WTC11 (cell line): ENCODE data around the gene PLA1A. TPM values are rescaled to one million over a fixed set of nuclear protein-coding genes. Genes with fewer than 3 reads are reported as not detected.

Source experiments
- ATAC-seq: fragments of 200-7000 bp; cut with Tn5 transposase; 2 replicates; pipeline ENCODE4 v1.10.0; 2021; ENCODE audit warnings: mild to moderate bottlenecking, moderate library complexity
- CTCF ChIA-PET: fragments of 300-600 bp; sonication (Branson Sonifier 250); formaldehyde crosslinking; loops from one replicate; lab custom pipeline; 2021; ENCODE audit warnings: antibody characterized with exemption; lab: Charles Lee
- POLR2A ChIA-PET: fragments of 350-600 bp; sonication (Branson Sonifier 250); formaldehyde crosslinking; loops from one replicate; lab custom pipeline; 2021; ENCODE audit warnings: antibody characterized with exemption; lab: Charles Lee
- DNase-seq: peaks from one replicate; pipeline ENCODE4 v3.0.0; 2021; ENCODE audit warnings: low spot score
- H3K27ac Mint-ChIP-seq: 2 replicates; pipeline ENCODE4 v1.8.0; 2021; ENCODE audit warnings: mixed read lengths
- H3K27me3 Mint-ChIP-seq: 2 replicates; pipeline ENCODE4 v1.8.0; 2021; ENCODE audit warnings: low read depth, mild to moderate bottlenecking, moderate library complexity, mixed read lengths
- H3K36me3 Mint-ChIP-seq: 2 replicates; pipeline ENCODE4 v1.8.0; 2021; ENCODE audit warnings: mixed read lengths
- H3K4me1 Mint-ChIP-seq: 2 replicates; pipeline ENCODE4 v1.8.0; 2022; ENCODE audit warnings: mixed read lengths
- H3K4me3 Mint-ChIP-seq: 2 replicates; pipeline ENCODE4 v1.8.0; 2021; ENCODE audit warnings: mild to moderate bottlenecking, moderate library complexity, mixed read lengths
- H3K9me3 Mint-ChIP-seq: 2 replicates; pipeline ENCODE4 v1.8.0; 2021; ENCODE audit warnings: mixed read lengths
- ATF1 ChIP-seq: sonication (generic); formaldehyde crosslinking; IDR thresholded peaks from 2 replicates; pipeline ENCODE4 v1.8.1; 2023; ENCODE audit warnings: mild to moderate bottlenecking, moderate library complexity, missing genetic modification reagents
- ATF3 ChIP-seq: sonication (generic); formaldehyde crosslinking; conservative IDR thresholded peaks from 2 replicates; pipeline ENCODE4 v1.8.1; 2022; ENCODE audit warnings: mild to moderate bottlenecking, missing genetic modification reagents
- CDX4 ChIP-seq: fragments of 250-450 bp; sonication (Bioruptor Pico); IDR thresholded peaks from 2 replicates; pipeline ENCODE4 v1.9.0; 2021; ENCODE audit warnings: moderate library complexity, mild to moderate bottlenecking, inconsistent platforms, borderline replicate concordance
- ETV6 ChIP-seq: sonication (generic); formaldehyde crosslinking; IDR thresholded peaks from 2 replicates; pipeline ENCODE4 v1.8.1; 2022; ENCODE audit warnings: mild to moderate bottlenecking, missing genetic modification reagents
- GRHL2 ChIP-seq: fragments of 250-450 bp; sonication (Bioruptor Pico); IDR thresholded peaks from 2 replicates; pipeline ENCODE4 v1.8.0; 2022; ENCODE audit warnings: mild to moderate bottlenecking, moderate library complexity; ENCODE audit not compliant: insufficient replicate concordance, severe bottlenecking
- IRF1 ChIP-seq: sonication (generic); formaldehyde crosslinking; IDR thresholded peaks from 2 replicates; pipeline ENCODE4 v1.8.0; 2023; ENCODE audit warnings: missing genetic modification reagents
- MLX ChIP-seq: sonication (generic); formaldehyde crosslinking; IDR thresholded peaks from 2 replicates; pipeline ENCODE4 v1.8.1; 2023; ENCODE audit warnings: mild to moderate bottlenecking, missing genetic modification reagents, moderate library complexity
- MXD4 ChIP-seq: fragments of 250-450 bp; sonication (Bioruptor Pico); IDR thresholded peaks from 2 replicates; pipeline ENCODE4 v1.8.0; 2021; ENCODE audit warnings: mild to moderate bottlenecking, moderate library complexity, borderline replicate concordance
- MYBL2 ChIP-seq: sonication (generic); formaldehyde crosslinking; IDR thresholded peaks from 2 replicates; pipeline ENCODE4 v1.8.1; 2023; ENCODE audit warnings: mild to moderate bottlenecking, moderate library complexity, missing genetic modification reagents
- OVOL2 ChIP-seq: fragments of 250-450 bp; sonication (Bioruptor Pico); IDR thresholded peaks from 2 replicates; pipeline ENCODE4 v1.9.0; 2021; ENCODE audit warnings: mild to moderate bottlenecking, borderline replicate concordance
- SOX15 ChIP-seq: fragments of 250-450 bp; sonication (Bioruptor Pico); IDR thresholded peaks from 2 replicates; pipeline ENCODE4 v1.9.0; 2021; ENCODE audit warnings: mild to moderate bottlenecking
- TEAD4 ChIP-seq: sonication (generic); formaldehyde crosslinking; IDR thresholded peaks from 2 replicates; pipeline ENCODE4 v1.8.0; 2022; ENCODE audit warnings: mild to moderate bottlenecking, missing genetic modification reagents
- ZNF317 ChIP-seq: sonication (generic); formaldehyde crosslinking; IDR thresholded peaks from 2 replicates; pipeline ENCODE4 v1.8.1; 2023; ENCODE audit warnings: low read depth, mild to moderate bottlenecking, moderate library complexity, missing genetic modification reagents, borderline replicate concordance
- ZNF416 ChIP-seq: fragments of 250-450 bp; sonication (Bioruptor Pico); IDR thresholded peaks from 2 replicates; pipeline ENCODE4 v1.9.0; 2021; ENCODE audit warnings: mild to moderate bottlenecking, inconsistent platforms
- ZSCAN18 ChIP-seq: fragments of 250-450 bp; sonication (Bioruptor Pico); IDR thresholded peaks from 2 replicates; pipeline ENCODE4 v2.1.2; 2022; ENCODE audit warnings: mild to moderate bottlenecking, moderate library complexity
- total RNA-seq: library from RNA; stranded (reverse); gene quantifications from 3 replicates; pipeline ENCODE4 v1.2.3, GENCODE V29; 2021

The PLA1A gene
- total RNA-seq, 1 experiment from 2014 or later: not detected

GRCh38 chr3:119553823-119554415 is 43.8 kb upstream of the PLA1A start:
- Mint-ChIP-seq H3K27ac (no peak overlapping the region), H3K36me3 (no peaks in the 10 kb centered on the region)
- ATAC-seq: no peak

GRCh38 chr3:119555309-119555735 is 42.4 kb upstream of the PLA1A start:
- CTCF ChIA-PET: no interaction called here
- ATAC-seq: no peak

More at GRCh38 chr3:119553823-119554415, 43.8 kb upstream of the PLA1A start:
- DNase-seq: no peak
- no peak for TF ChIP-seq GRHL2 (CRISPR knock-in tag)
- TF ChIP-seq ETV6 (CRISPR knock-in tag): no peak
- TF ChIP-seq ATF3: no peak
- TF ChIP-seq ZSCAN18: no peak
- TF ChIP-seq TEAD4 (CRISPR knock-in tag): no peak
- no peak for TF ChIP-seq ZNF416 (CRISPR knock-in tag)
- CTCF ChIA-PET: no interaction called here
- POLR2A ChIA-PET: no interaction called here
- H3K9me3 Mint-ChIP-seq: no peaks in the 10 kb centered on the region
- H3K4me1 Mint-ChIP-seq: peaks cover 12% of the 10 kb centered on the region; the same call in 1 of the 2 replicates
- no peak overlapping the region for H3K4me3 Mint-ChIP-seq
- no peaks in the 10 kb centered on the region; the same call in 1 of the 2 replicates for H3K27me3 Mint-ChIP-seq

GRCh38 chr3:119555929-119556328 is 41.8 kb upstream of the PLA1A start:
- ChIA-PET POLR2A (no interaction called here), CTCF (no interaction called here)
- no peak for DNase-seq
- no peak overlapping the region for H3K27ac Mint-ChIP-seq
- ATAC-seq: no peak
- peaks cover 16% of the 10 kb centered on the region; the same call in 1 of the 2 replicates for H3K4me1 Mint-ChIP-seq
- H3K36me3 Mint-ChIP-seq: no peaks in the 10 kb centered on the region
- H3K4me3 Mint-ChIP-seq: no peak overlapping the region
- no peak for TF ChIP-seq ATF1 (CRISPR knock-in tag)
- TF ChIP-seq MXD4 (CRISPR knock-in tag): no peak
- TF ChIP-seq SOX15 (CRISPR knock-in tag): no peak
- TF ChIP-seq, all 79 proteins: peak for 0
- H3K27me3 Mint-ChIP-seq: no peaks in the 10 kb centered on the region; the same call in 1 of the 2 replicates
- H3K9me3 Mint-ChIP-seq: no peaks in the 10 kb centered on the region

More at GRCh38 chr3:119555309-119555735, 42.4 kb upstream of the PLA1A start:
- H3K27ac Mint-ChIP-seq: no peak overlapping the region
- POLR2A ChIA-PET: no interaction called here
- H3K36me3 Mint-ChIP-seq: no peaks in the 10 kb centered on the region
- TF ChIP-seq IRF1 (CRISPR knock-in tag) (no peak), CDX4 (CRISPR knock-in tag) (no peak), MYBL2 (CRISPR knock-in tag) (no peak), OVOL2 (CRISPR knock-in tag) (no peak), MLX (CRISPR knock-in tag) (no peak), ZNF317 (CRISPR knock-in tag) (no peak)
- H3K4me1 Mint-ChIP-seq: peaks cover 16% of the 10 kb centered on the region; the same call in 1 of the 2 replicates
- no peaks in the 10 kb centered on the region for H3K9me3 Mint-ChIP-seq
- H3K4me3 Mint-ChIP-seq: no peak overlapping the region
- no peak for DNase-seq
- H3K27me3 Mint-ChIP-seq: no peaks in the 10 kb centered on the region; the same call in 1 of the 2 replicates
